Frontal cortex (tissue), 4 donors: ENCODE measurements around the gene SLFN12L. TPM values are rescaled to one million over a fixed set of nuclear protein-coding genes. Genes with fewer than 3 reads are reported as not detected.
"Not testable (repeated sequence)": the region's sequence is repeated elsewhere in the genome, so short reads cannot be mapped to it uniquely, and the experiment has no call there.

ENCODE experiments used
- DNase-seq, 2 donors: peaks; one replicate each; pipeline ENCODE4 v3.0.0; 2012; ENCODE audit warnings: low spot score in 2 of 2
- FAIRE-seq: peaks from 2 replicates; lab custom pipeline; 2012; peaks lifted over from hg19 to GRCh38; lab: Jason Lieb, UNC
- total RNA-seq: library from RNA; depleted of rRNA; stranded (reverse); fragments of >200 nt; gene quantifications from one replicate; pipeline ENCODE4 v1.2.3, GENCODE V29; 2014
- donor health status: control.
- donor health status: control.
- donor health status: control.

Gene SLFN12L
- total RNA-seq, 1 donor from 2014 or later = 0.41 TPM

GRCh38 chr17:35545150-35545549 is 7.7 kb upstream of the SLFN12L start:
- no peak for DNase-seq
- FAIRE-seq = no peak

- FAIRE-seq = no peak
Observed at GRCh38 chr17:35543856-35544255, 6.4 kb upstream of the SLFN12L start.

GRCh38 chr17:35542990-35543389 is 5.5 kb upstream of the SLFN12L start:
- FAIRE-seq (no peak), DNase-seq (no peak)

More at GRCh38 chr17:35543856-35544255, 6.4 kb upstream of the SLFN12L start:
- DNase-seq = no peak

- DNase-seq (no peak), FAIRE-seq (no peak)
Observed at GRCh38 chr17:35541434-35541833, 4.0 kb upstream of the SLFN12L start.

GRCh38 chr17:35540589-35541404 is 3.3 kb upstream of the SLFN12L start:
- DNase-seq (no peak), FAIRE-seq (no peak)

GRCh38 chr17:35539659-35540026 is 2.2 kb upstream of the SLFN12L start:
- FAIRE-seq (no peak), DNase-seq (no peak)

GRCh38 chr17:35536664-35537171 is 760 bp downstream of the SLFN12L start:
- FAIRE-seq (no peak), DNase-seq (no peak)

- DNase-seq, FAIRE-seq: not testable (repeated sequence)
Observed at GRCh38 chr17:35535406-35535805, 2.1 kb downstream of the SLFN12L start.

- DNase-seq = no peak
- no peak for FAIRE-seq
Observed at GRCh38 chr17:35534576-35535093, 2.8 kb downstream of the SLFN12L start.

GRCh38 chr17:35531160-35531559 is 6.3 kb downstream of the SLFN12L start:
- no peak for FAIRE-seq
- no peak for DNase-seq

GRCh38 chr17:35529866-35530265 is 7.6 kb downstream of the SLFN12L start:
- FAIRE-seq (no peak), DNase-seq (no peak)

GRCh38 chr17:35529326-35529725 is 8.2 kb downstream of the SLFN12L start:
- DNase-seq, FAIRE-seq: not testable (repeated sequence)

GRCh38 chr17:35523296-35523695 is 14.2 kb downstream of the SLFN12L start:
- no peak for FAIRE-seq

GRCh38 chr17:35521654-35522256 is 15.7 kb downstream of the SLFN12L start:
- not testable (repeated sequence) for FAIRE-seq, DNase-seq

More at GRCh38 chr17:35523296-35523695, 14.2 kb downstream of the SLFN12L start:
- DNase-seq = no peak

GRCh38 chr17:35521150-35521549 is 16.3 kb downstream of the SLFN12L start:
- DNase-seq (no peak), FAIRE-seq (no peak)

- DNase-seq (no peak), FAIRE-seq (no peak)
Observed at GRCh38 chr17:35519906-35520442, 17.5 kb downstream of the SLFN12L start.

- FAIRE-seq (no peak), DNase-seq (no peak)
Observed at GRCh38 chr17:35519439-35519838, 18.0 kb downstream of the SLFN12L start.

GRCh38 chr17:35518431-35518830 is 19.0 kb downstream of the SLFN12L start:
- FAIRE-seq, DNase-seq: not testable (repeated sequence)

- DNase-seq (no peak), FAIRE-seq (no peak)
Observed at GRCh38 chr17:35515027-35515426, 22.5 kb downstream of the SLFN12L start.

GRCh38 chr17:35514564-35514963 is 22.9 kb downstream of the SLFN12L start:
- DNase-seq (no peak), FAIRE-seq (no peak)

- DNase-seq (no peak), FAIRE-seq (no peak)
Observed at GRCh38 chr17:35510052-35510451, 27.4 kb downstream of the SLFN12L start.
